Measurements from ENCODE around the gene RTTN.
"Not testable (repeated sequence)": the region's sequence is repeated elsewhere in the genome, so short reads cannot be mapped to it uniquely, and the experiment has no call there.

The RTTN gene

GRCh38 chr18:70205421-70206397 is at the start of gene RTTN:
RTTN (minus strand) TSS chr18:70205687; CDS start chr18:70205658, 29 bp downstream.
- peak; percentile 93 for DNase-seq

GRCh38 chr18:70250781-70251180 is 45.3 kb upstream of the RTTN start:
- DNase-seq = no peak

GRCh38 chr18:70249861-70250260 is 44.4 kb upstream of the RTTN start:
- DNase-seq = not testable (repeated sequence)

GRCh38 chr18:70249118-70249517 is 43.6 kb upstream of the RTTN start:
- no peak for DNase-seq

- no peak for DNase-seq
Measured at GRCh38 chr18:70246061-70246466, 40.6 kb upstream of the RTTN start.

- no peak for DNase-seq
Measured at GRCh38 chr18:70243131-70243929, 37.8 kb upstream of the RTTN start.

GRCh38 chr18:70236921-70237320 is 31.4 kb upstream of the RTTN start:
- DNase-seq = not testable (repeated sequence)

GRCh38 chr18:70235478-70235877 is 30.0 kb upstream of the RTTN start:
- no peak for DNase-seq

GRCh38 chr18:70234667-70235459 is 29.4 kb upstream of the RTTN start:
- DNase-seq = no peak

GRCh38 chr18:70233974-70234373 is 28.5 kb upstream of the RTTN start:
- no peak for DNase-seq

- DNase-seq = no peak
Measured at GRCh38 chr18:70232261-70232660, 26.8 kb upstream of the RTTN start.

GRCh38 chr18:70229639-70230038 is 24.2 kb upstream of the RTTN start:
- no peak for DNase-seq

- DNase-seq = no peak
Measured at GRCh38 chr18:70228536-70228935, 23.0 kb upstream of the RTTN start.

- DNase-seq = no peak
Measured at GRCh38 chr18:70227438-70227837, 22.0 kb upstream of the RTTN start.

GRCh38 chr18:70221915-70222278 is 16.4 kb upstream of the RTTN start:
- no peak for DNase-seq

- DNase-seq = no peak
Measured at GRCh38 chr18:70221156-70221914, 15.8 kb upstream of the RTTN start.

GRCh38 chr18:70220628-70221027 is 15.1 kb upstream of the RTTN start:
- no peak for DNase-seq

- no peak for DNase-seq
Measured at GRCh38 chr18:70219688-70220087, 14.2 kb upstream of the RTTN start.

GRCh38 chr18:70216788-70217187 is 11.3 kb upstream of the RTTN start:
- no peak for DNase-seq

- DNase-seq = no peak
Measured at GRCh38 chr18:70207181-70207580, 1.7 kb upstream of the RTTN start.

GRCh38 chr18:70200286-70200685 is 5.2 kb downstream of the RTTN start:
- DNase-seq = no peak

GRCh38 chr18:70197844-70198243 is 7.6 kb downstream of the RTTN start:
- no peak for DNase-seq

Data from NCI-H510A (cell line).